IPS-11a (cell line): ENCODE measurements around the gene OBSCN.

Source experiments
- H3K4me3 ChIP-seq: one replicate; pipeline ENCODE4 v1.5.1; 2013; ENCODE audit warnings: low read depth, low read length, control low read depth

OBSCN gene

DNA sequence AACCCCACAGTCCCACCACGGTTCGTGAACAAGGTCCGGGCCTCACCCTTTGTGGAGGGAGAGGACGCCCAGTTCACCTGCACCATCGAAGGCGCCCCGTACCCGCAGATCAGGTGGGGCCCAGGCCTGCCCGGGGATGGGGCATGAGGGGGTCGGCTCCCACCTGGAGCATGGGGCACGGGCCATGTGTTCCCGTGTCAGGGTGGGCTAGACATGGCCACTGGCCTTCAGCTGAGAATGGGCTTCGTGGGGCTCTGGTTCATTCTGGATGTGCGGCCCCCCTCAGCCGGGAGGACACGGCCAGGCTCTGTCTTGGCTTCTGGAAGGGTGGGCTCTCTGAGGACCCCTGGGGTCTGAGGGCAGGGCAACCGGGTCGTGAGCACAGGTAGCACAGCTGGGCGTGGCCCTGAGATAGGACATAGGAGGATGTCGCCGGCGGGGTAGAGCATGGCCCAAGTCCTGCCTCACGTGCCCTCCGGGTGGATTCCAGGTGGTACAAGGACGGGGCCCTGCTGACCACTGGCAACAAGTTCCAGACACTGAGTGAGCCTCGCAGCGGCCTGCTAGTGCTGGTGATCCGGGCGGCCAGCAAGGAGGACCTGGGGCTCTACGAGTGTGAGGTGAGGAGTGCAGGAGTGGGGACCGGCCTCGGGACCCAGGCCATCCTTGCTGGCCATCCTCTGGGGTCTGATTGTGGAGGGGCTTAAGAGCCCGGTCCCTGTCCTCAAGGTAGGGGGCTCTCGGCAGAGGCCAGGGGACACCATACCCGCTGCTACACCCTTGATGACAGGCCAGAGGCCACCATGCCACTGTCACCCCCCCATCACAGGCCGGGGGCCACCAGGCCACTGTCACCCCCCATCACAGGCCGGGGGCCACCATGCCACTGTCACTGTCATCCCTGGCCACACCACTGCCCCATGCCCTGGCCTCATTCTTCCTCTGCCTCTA is 143.3 kb downstream of the OBSCN start:
- no peak overlapping the region for H3K4me3 ChIP-seq

DNA sequence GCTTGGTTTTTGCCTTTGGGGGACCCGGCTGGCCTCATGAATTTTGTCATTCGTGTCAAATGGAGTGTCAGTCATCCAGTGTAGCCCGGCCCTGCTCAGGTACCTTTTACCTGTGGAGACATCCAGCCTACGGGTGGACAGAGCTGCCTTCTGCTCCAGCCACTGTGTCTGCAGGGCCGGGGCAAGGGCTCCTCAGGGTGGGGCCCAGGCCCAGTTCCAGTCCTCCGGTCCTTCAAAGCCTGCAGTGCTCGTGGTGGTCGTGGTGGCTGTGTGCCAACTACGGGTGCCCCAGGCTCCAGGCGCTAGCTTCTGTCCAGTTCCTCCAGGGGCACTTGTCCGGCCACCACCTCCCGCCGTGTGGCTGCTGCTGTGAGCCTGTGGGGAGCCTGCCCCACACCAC is 144.0 kb downstream of the OBSCN start:
- H3K4me3 ChIP-seq, result no peak overlapping the region

DNA sequence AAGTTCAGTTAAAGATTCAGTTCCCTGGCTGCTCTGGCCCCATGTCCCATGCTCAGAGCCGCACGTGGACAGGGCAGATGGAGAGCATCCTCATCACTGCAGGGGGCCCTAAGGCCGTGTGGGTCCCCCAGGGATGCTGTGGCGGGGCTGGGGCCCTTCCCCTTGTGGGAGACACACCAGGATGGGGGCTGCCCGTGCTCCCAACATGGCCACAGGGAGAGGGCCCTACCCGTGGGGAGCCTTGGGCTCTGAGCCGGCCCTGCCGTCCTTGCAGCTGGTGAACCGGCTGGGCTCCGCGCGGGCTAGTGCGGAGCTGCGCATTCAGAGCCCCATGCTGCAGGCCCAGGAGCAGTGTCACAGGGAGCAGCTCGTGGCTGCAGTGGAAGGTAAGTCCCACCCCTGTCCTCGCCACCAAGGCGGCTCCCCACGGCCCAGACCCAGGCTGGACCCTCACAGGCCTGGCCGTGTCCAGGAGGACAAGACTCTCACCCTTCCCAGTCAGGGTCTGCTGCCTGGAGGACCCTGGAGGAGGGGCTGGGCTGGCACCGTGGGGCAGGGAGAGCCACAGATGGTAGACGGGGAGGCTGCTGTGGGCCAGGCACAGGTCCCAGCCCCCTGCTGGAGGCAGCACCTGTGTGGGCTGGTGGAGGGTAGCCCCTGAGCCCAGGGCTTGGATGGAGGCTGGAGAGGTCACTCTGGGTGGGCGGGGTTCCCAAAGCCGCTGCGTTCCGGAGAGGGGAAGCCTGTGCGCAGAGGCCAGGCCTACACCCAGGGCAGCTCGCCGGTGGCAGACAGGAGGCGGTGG is 145.0 kb downstream of the OBSCN start:
- no peak overlapping the region for H3K4me3 ChIP-seq

DNA sequence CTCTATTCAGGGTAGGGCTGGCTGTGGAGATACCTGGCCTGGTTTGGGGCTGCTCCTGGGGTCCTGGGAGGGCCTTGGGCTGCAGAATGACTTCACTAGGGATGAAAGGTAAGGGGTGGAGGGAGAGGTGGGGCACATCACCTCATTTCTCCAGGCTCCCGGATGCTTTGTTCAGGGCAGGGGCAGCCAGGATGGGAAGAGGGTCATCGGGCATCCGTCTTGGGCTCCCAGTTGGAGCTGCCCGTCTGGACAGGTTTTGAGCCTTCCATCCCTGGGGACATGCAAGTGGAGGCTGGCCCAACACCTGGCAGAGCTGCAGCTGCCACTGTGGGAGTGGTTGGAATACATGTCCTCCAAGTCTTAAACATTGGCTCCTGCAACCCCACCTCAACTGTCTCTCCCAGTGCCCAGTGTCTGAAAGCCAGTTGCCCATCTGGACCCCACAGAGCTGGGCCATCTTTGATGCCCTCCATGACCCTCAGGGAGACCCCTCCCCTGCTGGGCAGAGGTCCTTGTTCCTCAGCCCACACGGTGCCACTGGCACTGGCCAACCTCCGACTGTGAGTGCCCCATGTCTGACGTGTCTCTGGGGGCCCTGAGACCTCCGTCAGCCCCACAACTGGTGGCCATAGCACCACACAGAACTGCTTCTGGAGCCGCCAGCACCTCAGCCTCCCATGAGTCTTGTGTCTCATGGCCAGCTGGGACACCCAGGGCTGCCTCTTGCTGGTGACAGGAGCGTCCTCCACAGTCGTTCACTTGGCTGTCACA is 145.9 kb downstream of the OBSCN start:
- H3K4me3 ChIP-seq, result no peak overlapping the region

DNA sequence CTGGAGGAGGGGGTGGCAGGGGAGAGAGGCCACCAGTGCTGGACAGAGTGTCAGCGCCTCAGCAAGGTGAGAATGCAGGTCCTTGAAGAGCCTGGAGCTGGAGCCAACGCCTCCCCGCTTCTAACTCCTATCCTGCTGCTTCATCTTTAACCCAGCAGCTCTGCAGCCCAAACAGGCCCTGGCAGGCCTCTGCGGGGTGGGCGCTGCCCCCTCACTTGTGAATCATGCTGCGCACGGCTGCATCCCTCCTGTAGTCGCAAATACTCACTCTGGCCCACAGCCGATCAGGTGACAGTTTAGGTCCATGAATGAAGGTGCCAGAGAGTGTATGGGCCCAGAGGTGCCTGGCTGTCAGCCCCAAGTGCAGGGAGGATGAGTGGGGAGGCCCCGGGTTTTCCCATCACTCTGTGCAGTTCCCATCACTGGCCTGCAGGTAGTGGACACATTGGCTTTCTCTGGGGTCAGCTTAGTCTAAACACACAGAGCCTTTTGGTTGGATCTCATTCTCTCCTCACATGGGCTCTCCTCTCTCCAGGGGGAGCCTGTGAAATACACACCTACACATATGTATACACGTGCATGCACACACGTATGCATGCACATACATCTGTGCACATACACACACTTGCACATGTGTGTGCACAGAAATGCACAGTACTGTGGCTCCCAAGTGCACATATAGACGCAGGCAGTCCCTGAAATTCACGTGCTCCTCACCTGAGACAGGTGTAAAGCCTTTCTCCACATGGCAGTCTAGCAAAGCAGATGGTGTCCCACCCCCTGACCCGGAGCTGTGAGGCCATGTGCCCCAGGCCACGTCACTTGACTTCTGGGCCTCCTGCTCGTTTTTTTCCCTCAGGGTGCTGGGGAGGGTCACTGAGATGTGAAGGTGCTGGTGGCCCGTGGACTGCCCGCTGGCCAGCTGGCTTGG is 146.8 kb downstream of the OBSCN start:
- H3K4me3 ChIP-seq, result no peak overlapping the region

DNA sequence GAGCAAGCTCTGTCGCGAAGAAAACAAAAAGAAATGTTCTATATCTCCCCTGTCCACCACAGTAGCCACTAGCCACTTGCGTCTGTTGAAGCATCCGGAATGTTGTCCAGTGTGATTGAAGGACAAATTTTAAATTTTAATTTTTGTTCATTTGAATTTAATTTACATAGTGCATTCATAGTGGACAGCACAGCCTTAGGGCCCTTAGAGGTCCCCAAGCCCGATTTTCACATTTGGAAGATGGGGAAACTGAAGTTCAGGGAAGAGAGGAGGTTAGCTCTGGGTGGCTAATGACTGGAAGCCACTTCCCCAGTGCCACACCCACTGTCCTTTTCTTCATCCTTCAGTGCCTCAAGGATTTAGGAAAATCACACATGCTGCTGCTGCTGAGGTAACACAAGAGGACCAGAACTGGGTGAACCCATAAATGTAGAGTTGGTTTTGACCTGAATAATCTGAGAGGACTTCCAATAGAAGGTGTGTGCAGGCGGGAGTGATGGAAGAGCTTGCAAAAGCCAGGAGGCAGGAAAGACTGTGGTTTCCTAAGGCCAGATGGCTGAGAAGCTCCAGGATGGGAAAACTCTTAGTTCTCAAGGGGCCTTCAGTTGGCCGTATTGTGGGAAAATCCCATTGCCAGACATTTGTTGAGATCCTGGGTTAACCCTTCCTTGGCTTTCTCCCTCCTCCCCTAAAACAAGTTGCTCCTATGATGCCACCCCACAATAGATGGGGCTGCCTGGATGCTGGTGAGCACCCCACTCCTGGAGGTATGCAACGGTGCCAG is 149.2 kb downstream of the OBSCN start:
- no peak overlapping the region for H3K4me3 ChIP-seq

DNA sequence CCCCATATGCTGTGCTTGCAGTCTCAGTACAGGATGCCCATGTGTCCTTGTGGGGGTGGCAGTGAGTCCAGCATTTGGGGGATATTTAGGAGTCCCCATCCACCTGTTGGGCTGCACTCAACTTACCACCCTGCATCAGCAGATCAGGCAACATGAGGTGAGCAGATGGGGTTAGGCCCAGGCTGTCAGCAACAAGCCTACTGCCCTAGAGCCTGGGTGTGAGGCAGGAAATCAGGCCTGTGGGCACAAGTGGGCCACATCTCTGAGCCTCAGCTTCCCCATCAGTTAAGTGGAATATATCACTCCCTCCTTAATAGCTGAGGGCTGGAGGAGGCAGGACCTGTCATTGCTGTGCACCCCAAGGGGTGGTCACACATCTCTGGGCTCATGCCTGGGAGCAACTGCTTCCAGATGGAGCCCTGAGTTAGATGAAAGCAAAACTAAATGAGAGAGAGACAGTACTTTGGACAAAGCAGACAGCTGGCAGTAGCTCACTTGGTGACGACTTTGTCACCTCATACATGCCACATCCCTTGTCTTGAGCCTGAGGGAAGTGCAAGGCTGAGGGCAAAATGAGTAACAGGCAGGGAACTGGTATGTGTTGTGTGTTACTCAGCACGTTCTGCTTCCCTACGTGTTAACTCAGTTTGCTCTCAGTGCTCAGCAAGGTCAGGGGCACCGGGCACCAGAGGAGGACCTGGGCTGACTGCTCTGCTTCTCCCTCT is 150.4 kb downstream of the OBSCN start:
- H3K4me3 ChIP-seq, result no peak overlapping the region

DNA sequence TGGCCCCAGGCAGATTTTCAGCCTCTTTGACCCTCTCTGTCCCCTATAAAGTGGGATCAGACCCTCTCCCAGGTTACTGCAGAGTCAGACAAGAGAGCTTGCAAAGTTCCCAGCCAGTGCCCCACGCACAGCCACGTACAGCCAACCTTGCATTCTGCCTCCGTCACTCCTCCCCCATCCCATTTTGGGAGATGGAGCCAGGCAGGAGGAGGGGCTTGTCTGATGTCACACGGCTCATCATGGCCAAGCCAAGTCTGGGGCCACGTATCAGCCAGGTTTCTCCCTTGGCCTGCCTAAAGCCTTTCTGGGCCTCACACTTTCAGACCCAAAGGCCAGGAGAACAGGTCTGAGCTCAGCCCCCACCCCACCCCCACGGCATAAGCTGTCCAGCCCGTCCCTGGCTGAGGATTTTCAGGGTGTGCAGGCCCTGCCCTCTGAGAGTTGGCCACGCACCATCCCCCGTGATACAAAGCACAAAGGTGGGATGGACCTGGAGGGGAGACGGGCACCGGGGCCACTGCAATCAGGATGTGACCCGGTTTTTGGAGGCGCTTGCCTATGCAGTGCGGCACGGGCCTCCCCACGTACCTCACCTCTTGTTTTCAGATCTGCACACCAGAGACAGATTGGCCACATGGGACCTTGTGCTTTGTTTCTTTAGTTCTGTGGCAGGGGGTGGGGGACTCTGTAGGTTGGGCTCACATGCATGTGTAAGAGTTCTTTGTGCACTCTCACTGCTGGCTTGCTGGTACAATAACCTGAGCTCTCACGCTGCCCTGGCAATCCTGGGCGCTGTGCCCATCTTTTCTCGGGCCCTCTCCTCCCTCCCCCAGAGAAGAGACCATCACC is 151.1 kb downstream of the OBSCN start:
- H3K4me3 ChIP-seq, result no peak overlapping the region

DNA sequence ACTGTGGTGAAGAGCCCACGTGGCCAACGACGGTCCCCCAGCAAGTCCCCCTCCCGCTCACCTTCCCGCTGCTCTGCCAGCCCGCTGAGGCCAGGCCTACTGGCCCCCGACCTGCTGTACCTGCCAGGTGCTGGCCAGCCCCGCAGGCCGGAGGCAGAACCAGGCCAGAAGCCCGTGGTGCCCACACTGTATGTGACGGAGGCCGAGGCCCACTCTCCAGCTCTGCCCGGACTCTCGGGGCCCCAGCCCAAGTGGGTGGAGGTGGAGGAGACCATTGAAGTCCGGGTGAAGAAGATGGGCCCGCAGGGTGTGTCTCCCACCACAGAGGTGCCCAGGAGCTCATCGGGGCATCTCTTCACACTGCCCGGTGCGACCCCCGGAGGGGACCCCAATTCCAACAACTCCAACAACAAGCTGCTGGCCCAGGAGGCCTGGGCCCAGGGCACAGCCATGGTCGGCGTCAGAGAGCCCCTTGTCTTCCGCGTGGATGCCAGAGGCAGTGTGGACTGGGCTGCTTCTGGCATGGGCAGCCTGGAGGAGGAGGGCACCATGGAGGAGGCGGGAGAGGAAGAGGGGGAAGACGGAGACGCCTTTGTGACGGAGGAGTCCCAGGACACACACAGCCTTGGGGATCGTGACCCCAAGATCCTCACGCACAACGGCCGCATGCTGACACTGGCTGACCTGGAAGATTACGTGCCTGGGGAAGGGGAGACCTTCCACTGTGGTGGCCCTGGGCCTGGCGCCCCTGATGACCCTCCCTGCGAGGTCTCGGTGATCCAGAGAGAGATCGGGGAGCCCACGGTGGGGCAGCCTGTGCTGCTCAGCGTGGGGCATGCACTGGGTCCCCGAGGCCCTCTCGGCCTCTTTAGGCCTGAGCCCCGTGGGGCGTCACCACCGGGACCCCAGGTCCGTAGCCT is 152.0 kb downstream of the OBSCN start:
- H3K4me3 ChIP-seq, result no peak overlapping the region

DNA sequence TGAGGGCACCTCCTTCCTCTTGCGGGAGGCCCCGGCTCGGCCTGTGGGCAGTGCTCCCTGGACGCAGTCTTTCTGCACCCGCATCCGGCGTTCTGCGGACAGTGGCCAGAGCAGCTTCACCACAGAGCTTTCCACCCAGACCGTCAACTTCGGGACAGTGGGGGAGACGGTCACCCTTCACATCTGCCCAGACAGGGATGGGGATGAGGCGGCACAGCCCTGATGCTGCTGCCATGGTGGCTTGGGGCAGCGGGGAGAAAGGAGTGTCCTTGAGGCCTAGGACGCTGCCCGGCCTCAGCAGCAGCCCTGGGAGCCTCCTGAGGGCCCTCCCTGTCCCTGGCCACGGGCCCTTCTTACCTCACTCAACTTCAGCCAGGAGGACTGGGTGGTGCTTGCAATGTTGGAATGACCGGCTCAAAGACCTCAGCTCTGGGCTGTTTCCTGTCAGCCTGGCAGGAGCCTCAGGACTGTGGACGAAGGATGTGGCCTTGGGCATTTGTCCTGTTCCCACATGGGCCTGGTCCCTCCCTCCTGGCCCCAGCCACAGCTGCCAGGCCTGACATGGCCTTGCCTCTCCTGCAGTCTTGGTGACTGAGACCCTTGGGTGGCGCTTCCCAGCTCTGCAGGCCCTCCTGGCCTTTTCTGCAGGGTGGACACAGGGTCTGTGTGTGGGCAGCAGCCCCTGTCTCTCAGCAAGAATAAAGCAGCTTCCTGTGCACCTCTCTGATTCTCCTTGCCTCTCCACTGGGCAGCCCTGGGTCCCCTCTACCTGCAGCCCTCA is 152.9 kb downstream of the OBSCN start:
- no peak overlapping the region for H3K4me3 ChIP-seq

DNA sequence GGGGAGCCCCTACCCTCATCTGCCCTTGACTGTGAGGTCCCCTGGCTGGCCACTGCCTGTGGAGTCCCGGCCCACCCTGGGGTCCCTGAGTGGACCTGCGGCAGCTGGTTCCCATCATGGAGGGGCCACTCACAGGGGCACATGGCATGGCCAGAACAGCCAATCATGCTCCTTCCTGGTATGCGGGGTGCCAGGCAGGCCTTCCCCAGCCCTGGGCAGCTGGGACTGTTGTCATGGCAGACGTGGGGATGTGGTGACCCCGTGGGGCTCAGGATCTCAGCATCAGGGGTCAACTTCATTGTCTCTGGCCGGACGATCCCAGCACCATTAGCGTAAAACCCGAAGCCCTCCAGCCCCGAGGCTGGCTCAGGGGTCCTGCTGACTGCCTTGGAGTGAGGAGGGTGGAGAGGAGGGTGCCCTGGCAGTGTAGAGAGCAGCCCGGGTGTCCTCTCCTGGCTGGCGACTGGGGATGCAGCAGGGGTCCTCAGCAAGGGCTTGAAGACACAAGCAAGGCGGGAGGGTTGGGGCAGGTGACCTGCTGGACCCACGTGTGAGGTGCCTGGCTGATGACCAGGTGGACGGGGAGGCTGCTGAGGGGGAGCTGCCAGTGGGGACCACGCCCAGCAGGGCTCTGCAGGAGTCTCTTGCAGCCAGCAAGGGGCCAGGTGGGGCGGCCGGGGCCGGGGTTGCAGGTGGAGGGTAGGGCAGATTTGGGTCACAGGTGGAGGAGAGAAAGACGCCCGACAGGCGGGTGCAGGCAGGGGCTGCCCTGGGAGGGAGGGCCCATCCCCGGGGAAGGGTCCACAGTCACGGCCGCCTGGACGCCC is 153.7 kb downstream of the OBSCN start:
- no peak overlapping the region for H3K4me3 ChIP-seq

DNA sequence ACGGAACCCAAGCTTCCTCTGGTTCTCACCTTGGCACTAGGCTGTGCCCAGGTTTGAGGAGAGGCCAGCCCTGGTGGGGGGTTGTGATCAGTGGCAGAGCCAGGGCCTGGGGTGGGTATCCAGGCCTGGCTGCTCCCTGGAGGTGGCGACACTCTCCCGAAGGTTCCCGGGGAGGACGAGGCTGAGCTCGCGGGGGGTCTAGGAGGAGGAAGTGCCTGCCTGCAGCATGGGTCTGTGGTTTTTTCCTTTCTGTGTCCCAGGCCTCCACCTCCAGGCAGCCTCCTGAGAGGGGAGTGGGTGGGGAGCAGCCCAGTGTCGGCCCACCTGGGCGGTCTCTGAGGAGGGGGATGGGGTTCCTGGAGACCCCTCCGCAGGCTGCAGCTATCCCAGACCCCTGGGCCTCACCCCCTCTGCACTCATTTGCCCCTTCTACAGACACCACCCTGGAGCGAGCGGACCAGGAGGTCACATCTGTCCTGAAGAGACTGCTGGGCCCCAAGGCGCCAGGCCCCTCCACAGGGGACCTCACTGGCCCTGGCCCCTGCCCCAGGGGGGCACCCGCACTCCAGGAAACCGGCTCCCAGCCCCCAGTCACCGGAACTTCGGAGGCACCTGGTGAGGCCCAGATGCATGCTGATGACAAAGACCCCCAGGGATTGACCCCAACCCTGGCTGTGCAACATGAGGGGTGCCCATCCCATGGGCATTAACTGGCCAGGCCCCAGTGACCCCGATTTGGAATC is 154.5 kb downstream of the OBSCN start:
- no peak overlapping the region for H3K4me3 ChIP-seq

DNA sequence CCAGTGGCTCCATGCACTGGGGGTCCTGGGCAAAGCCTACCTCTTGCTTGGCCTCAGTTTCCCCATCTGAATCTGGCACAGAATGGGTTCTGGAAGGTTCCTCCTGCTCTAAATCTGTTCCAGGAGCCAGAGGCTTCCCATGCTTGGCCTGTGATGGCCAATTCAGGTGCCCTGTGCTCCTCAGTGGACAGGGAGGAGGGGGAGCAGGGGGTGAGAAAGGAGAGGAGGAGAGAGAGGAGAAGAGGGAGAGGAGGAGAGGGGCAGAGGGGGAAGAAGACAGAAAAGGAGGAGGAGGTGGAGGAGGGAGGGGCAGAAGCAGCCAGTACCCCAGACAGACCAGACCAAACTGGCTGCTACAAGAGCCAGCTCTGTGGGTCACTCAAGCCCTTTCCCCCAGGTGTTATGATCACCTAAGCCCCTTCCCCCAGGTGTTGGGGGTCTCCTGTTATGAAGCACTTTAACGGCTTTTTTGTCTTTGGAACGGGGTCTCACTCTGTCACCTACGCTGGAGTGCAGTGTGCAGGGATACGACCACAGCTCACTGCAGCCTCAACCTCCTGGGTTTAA is 155.1 kb downstream of the OBSCN start:
- no peak overlapping the region for H3K4me3 ChIP-seq

DNA sequence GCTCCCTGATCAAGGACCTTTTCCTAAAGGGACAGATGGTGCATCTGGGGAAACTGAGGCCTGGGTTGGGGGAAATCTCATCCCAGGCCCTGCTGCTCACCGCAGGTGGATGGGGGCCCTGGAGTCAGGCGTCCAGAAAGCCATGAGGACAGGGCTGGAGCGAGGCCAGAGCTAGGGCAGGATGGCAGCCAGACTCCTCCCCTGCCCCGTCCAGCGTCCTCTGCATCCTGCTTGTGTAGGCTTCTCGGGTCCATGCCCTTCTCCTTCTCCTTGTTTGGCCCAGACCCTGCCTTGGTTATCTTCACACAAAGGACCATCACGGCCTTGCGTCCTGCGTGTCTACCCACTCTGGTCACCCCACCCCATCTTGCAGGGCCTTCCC is 155.8 kb downstream of the OBSCN start:
- no peak overlapping the region for H3K4me3 ChIP-seq
